Calu3 (cell line): ENCODE data around the gene SKP2. TPM values are rescaled to one million over a fixed set of nuclear protein-coding genes. Genes with fewer than 3 reads are reported as not detected.

Experiments
- BruUV-seq: library from RNA; stranded (reverse); fragments of 400-500 nt; replicated peaks from 2 replicates; lab custom pipeline; 2021; lab: Mats Ljungman, UMichigan
- CTCF ChIA-PET: fragments of 300-600 bp; sonication (Branson Sonifier 250); formaldehyde crosslinking; loops from one replicate; lab custom pipeline; 2022; ENCODE audit warnings: antibody characterized with exemption; lab: Charles Lee
- DNase-seq: peaks from one replicate; pipeline ENCODE4 v3.0.0; 2022
- H3K27ac Mint-ChIP-seq: one replicate; pipeline ENCODE4 v1.8.0; 2022; ENCODE audit warnings: mixed read lengths; ENCODE audit not compliant: unreplicated experiment
- H3K27me3 Mint-ChIP-seq: one replicate; pipeline ENCODE4 v1.8.0; 2022; ENCODE audit warnings: mixed read lengths; ENCODE audit not compliant: unreplicated experiment
- H3K36me3 Mint-ChIP-seq: one replicate; pipeline ENCODE4 v1.8.0; 2022; ENCODE audit warnings: mild to moderate bottlenecking, moderate library complexity, mixed read lengths; ENCODE audit not compliant: insufficient read depth, unreplicated experiment
- H3K4me1 Mint-ChIP-seq: one replicate; pipeline ENCODE4 v1.8.0; 2022; ENCODE audit warnings: mild to moderate bottlenecking, low read depth, mixed read lengths; ENCODE audit not compliant: unreplicated experiment
- H3K4me3 Mint-ChIP-seq: one replicate; pipeline ENCODE4 v1.8.0; 2022; ENCODE audit warnings: mild to moderate bottlenecking, low read depth, moderate library complexity, mixed read lengths; ENCODE audit not compliant: unreplicated experiment
- H3K9me3 Mint-ChIP-seq: one replicate; pipeline ENCODE4 v1.8.0; 2022; ENCODE audit warnings: low read depth, mixed read lengths; ENCODE audit not compliant: unreplicated experiment
- intact Hi-C: fragments of 100-400 bp; cut with micrococcal nuclease; formaldehyde crosslinking; loops from one replicate; pipeline ENCODE4 v1.10.0; 2022; ENCODE audit not compliant: unreplicated experiment
- total RNA-seq: library from RNA; stranded (reverse); gene quantifications from 2 replicates; pipeline ENCODE4 v1.2.3, GENCODE V29; 2022
- TF ChIP-seq, protein P1 (sequence below): fragments of 200-600 bp; IDR thresholded peaks from one replicate; pipeline ENCODE4 v1.8.0; 2022; ENCODE audit warnings: antibody characterized with exemption; ENCODE audit not compliant: unreplicated experiment

The SKP2 gene
- total RNA-seq, 1 experiment from 2014 or later, result 26.1 TPM

DNA sequence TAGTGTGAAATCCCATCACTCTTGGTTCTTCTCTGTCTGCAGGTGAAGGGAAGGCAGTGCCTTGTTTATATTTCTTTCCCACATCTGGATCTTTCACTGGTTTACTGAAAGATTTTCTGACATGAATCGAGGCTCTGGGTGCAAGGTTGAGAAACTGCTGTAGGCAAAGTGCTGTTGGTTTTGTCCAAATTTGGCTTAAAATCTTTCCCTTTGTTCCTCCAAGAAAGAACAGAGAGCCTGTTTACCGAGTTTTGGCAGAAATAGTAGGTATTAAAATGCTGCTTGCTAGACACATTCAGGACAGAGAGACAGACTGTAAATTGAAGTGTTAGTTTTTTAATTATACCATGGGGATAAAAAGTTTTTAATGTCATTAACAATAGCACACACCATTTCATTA, 21.5 kb downstream of the SKP2 start:
- Mint-ChIP-seq H3K4me1 (no peaks in the 10 kb centered on the region), H3K27me3 (no peaks in the 10 kb centered on the region), H3K4me3 (no peak overlapping the region), H3K9me3 (no peaks in the 10 kb centered on the region), H3K27ac (no peak overlapping the region), H3K36me3 (no peaks in the 10 kb centered on the region)
- DNase-seq, result no peak
- CTCF ChIA-PET, result no interaction called here
- BruUV-seq, result no TSS peak
- TF ChIP-seq, protein P1, sequence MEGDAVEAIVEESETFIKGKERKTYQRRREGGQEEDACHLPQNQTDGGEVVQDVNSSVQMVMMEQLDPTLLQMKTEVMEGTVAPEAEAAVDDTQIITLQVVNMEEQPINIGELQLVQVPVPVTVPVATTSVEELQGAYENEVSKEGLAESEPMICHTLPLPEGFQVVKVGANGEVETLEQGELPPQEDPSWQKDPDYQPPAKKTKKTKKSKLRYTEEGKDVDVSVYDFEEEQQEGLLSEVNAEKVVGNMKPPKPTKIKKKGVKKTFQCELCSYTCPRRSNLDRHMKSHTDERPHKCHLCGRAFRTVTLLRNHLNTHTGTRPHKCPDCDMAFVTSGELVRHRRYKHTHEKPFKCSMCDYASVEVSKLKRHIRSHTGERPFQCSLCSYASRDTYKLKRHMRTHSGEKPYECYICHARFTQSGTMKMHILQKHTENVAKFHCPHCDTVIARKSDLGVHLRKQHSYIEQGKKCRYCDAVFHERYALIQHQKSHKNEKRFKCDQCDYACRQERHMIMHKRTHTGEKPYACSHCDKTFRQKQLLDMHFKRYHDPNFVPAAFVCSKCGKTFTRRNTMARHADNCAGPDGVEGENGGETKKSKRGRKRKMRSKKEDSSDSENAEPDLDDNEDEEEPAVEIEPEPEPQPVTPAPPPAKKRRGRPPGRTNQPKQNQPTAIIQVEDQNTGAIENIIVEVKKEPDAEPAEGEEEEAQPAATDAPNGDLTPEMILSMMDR, result no peak
- intact Hi-C loops, result no loop called here

DNA sequence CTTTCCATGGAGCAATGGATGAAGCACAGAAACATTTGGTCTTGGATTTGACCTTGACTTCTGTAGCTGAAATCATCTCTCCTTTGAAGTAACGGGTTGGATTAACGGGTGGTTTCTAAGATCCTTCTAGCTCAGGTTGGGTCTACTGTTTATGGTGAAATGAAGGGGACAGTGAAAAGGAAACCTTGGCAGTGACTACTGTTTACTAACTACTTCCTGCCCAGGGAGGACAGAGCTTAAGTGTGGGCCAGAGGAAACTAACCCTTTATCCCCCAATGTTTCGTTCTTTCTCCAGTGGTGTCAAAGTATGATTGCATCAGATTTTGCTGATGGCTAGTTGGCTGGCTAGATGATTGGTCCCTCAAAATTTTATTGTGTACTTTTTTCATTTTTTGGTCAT, 22.2 kb downstream of the SKP2 start:
- no peaks in the 10 kb centered on the region for H3K36me3 Mint-ChIP-seq

DNA sequence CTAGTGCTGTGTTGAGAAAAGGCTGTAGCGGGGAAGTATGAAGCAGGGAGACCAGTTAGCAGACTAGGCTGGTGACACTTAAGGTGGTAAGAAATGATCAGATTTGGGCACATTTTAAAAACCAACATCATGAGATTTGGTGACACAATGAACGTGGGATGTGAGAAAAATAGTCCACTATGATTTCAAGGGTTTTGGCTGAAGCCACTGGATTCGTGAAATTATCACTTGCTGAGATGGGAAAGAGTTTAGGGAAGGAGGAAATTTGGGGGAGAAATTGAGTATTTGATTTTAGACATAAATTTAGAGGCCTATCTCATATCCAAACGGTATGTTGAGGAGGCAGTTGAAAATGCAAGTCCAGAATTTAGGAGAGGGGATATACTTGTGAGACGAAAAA, 23.1 kb downstream of the SKP2 start:
- no peak overlapping the region for H3K27ac Mint-ChIP-seq
- DNase-seq, result no peak
- H3K9me3 Mint-ChIP-seq, result no peaks in the 10 kb centered on the region
- no peaks in the 10 kb centered on the region for H3K27me3 Mint-ChIP-seq
- no peaks in the 10 kb centered on the region for H3K36me3 Mint-ChIP-seq
- no peak overlapping the region for H3K4me3 Mint-ChIP-seq
- intact Hi-C loops, result loop anchor here (5.0 kb wide), 1 partner anchor 222 kb away; no protein-coding TSS in a partner anchor
- BruUV-seq, result no TSS peak
- H3K4me1 Mint-ChIP-seq, result no peaks in the 10 kb centered on the region
- CTCF ChIA-PET, result no interaction called here
- TF ChIP-seq, protein P1, result no peak

More for the DNA sequence above, 22.2 kb downstream of the SKP2 start:
- H3K4me1 Mint-ChIP-seq, result no peaks in the 10 kb centered on the region
- no peaks in the 10 kb centered on the region for H3K27me3 Mint-ChIP-seq
- CTCF ChIA-PET, result no interaction called here
- H3K4me3 Mint-ChIP-seq, result no peak overlapping the region
- no peaks in the 10 kb centered on the region for H3K9me3 Mint-ChIP-seq
- H3K27ac Mint-ChIP-seq, result no peak overlapping the region
- TF ChIP-seq, protein P1, result no peak
- intact Hi-C loops, result no loop called here
- no TSS peak for BruUV-seq
- DNase-seq, result no peak

DNA sequence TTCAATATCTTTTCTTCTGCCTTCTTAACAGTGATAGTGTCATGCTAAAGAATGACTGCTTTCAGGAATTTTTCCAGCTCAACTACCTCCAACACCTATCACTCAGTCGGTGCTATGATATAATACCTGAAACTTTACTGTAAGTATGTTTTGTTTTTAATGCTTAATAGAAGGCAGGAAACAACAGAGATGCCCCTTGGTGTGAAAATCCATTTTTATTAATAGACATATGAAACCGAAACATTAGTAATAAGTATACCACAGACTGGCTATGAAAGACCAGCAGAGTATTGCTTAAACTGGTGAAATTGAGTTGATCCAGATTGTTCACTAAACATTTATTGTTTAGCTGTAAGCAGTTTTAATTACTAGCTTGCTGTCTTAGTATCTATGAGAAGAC, 25.2 kb downstream of the SKP2 start:
- no TSS peak for BruUV-seq
- H3K27ac Mint-ChIP-seq, result no peak overlapping the region
- H3K9me3 Mint-ChIP-seq, result no peaks in the 10 kb centered on the region
- CTCF ChIA-PET, result interaction anchor here (0.7 kb wide), 1 partner anchor 325 kb away, joined by 3 read pairs; no protein-coding TSS in a partner anchor
- H3K27me3 Mint-ChIP-seq, result no peaks in the 10 kb centered on the region
- intact Hi-C loops, result loop anchor here (5.0 kb wide), 1 partner anchor 220 kb away; no protein-coding TSS in a partner anchor
- no peak for DNase-seq
- H3K4me1 Mint-ChIP-seq, result no peaks in the 10 kb centered on the region
- no peaks in the 10 kb centered on the region for H3K36me3 Mint-ChIP-seq
- TF ChIP-seq, protein P1, result no peak
- H3K4me3 Mint-ChIP-seq, result no peak overlapping the region
